HG02610 (cell line): ENCODE results near the gene L3MBTL4.
"Not testable (repeated sequence)": the region's sequence is repeated elsewhere in the genome, so short reads cannot be mapped to it uniquely, and the experiment has no call there.

Experiments used
- ATAC-seq: cut with Tn5 transposase; IDR thresholded peaks from one replicate; pipeline ENCODE4 v1.9.1; 2021; ENCODE audit warnings: mild to moderate bottlenecking, moderate library complexity; ENCODE audit not compliant: unreplicated experiment

L3MBTL4 gene

GRCh38 chr18:6414723-6415417 lies at the start of gene L3MBTL4:
Gene L3MBTL4, minus strand, starts transcription at chr18:6414911. Its CDS starts 103,286 bp downstream, at chr18:6311625.
- peak; percentile 69 for ATAC-seq

- no peak for ATAC-seq
These were observed 37.5 kb upstream of the L3MBTL4 start for GRCh38 chr18:6452194-6452593.

GRCh38 chr18:6449213-6449612 lies 34.5 kb upstream of the L3MBTL4 start:
- no peak for ATAC-seq

GRCh38 chr18:6444466-6445228 lies 29.9 kb upstream of the L3MBTL4 start:
- no peak for ATAC-seq

- ATAC-seq = no peak
These were observed 26.5 kb upstream of the L3MBTL4 start for GRCh38 chr18:6441200-6441599.

- ATAC-seq = no peak
These were observed 23.5 kb upstream of the L3MBTL4 start for GRCh38 chr18:6437937-6438818.

- ATAC-seq = peak; percentile 49
These were observed 21.0 kb upstream of the L3MBTL4 start for GRCh38 chr18:6435731-6436130.

GRCh38 chr18:6434987-6435709 lies 20.4 kb upstream of the L3MBTL4 start:
- ATAC-seq = no peak

GRCh38 chr18:6434481-6434880 lies 19.8 kb upstream of the L3MBTL4 start:
- no peak for ATAC-seq

GRCh38 chr18:6431659-6432318 lies 17.1 kb upstream of the L3MBTL4 start:
- ATAC-seq = no peak

- no peak for ATAC-seq
These were observed 14.2 kb upstream of the L3MBTL4 start for GRCh38 chr18:6428851-6429395.

GRCh38 chr18:6427286-6427685 lies 12.6 kb upstream of the L3MBTL4 start:
- ATAC-seq = no peak

- no peak for ATAC-seq
These were observed 8.6 kb upstream of the L3MBTL4 start for GRCh38 chr18:6423289-6423688.

- ATAC-seq = peak; percentile 83
These were observed 491 bp downstream of the L3MBTL4 start for GRCh38 chr18:6414118-6414722.

GRCh38 chr18:6413579-6414117 lies 1.1 kb downstream of the L3MBTL4 start:
- no peak for ATAC-seq

GRCh38 chr18:6412933-6413472 lies 1.7 kb downstream of the L3MBTL4 start:
- ATAC-seq = no peak

- ATAC-seq = no peak
These were observed 3.3 kb downstream of the L3MBTL4 start for GRCh38 chr18:6411382-6411781.

- no peak for ATAC-seq
These were observed 4.8 kb downstream of the L3MBTL4 start for GRCh38 chr18:6409933-6410332.

GRCh38 chr18:6408543-6408942 lies 6.2 kb downstream of the L3MBTL4 start:
- not testable (repeated sequence) for ATAC-seq
